DND-41 (cell line): Measurements from ENCODE around the gene MAP2K3.

Source experiments
- ATAC-seq: fragments of 200-7000 bp; cut with Tn5 transposase; 3 replicates; pipeline ENCODE4 v1.9.1; 2021; ENCODE audit warnings: low read depth; ENCODE audit not compliant: insufficient read depth
- DNase-seq: peaks from one replicate; pipeline ENCODE4 v3.0.0-alpha.2; 2020
- H2AFZ ChIP-seq: 2 replicates; pipeline ENCODE4 v1.6.0; 2012; ENCODE audit warnings: low read depth, low read length
- H3K27ac ChIP-seq: 2 replicates; pipeline ENCODE4 v1.5.1; 2012; ENCODE audit warnings: low read length, inconsistent platforms
- H3K27me3 ChIP-seq: fragments of 200-600 bp; sonication (generic); 2 replicates; pipeline ENCODE4 v1.6.0; 2012; ENCODE audit warnings: low read length, mild to moderate bottlenecking, inconsistent platforms; ENCODE audit not compliant: insufficient read depth, poor library complexity
- H3K36me3 ChIP-seq: 2 replicates; pipeline ENCODE4 v1.5.1; 2012; ENCODE audit warnings: low read length, inconsistent platforms; ENCODE audit not compliant: insufficient read depth
- H3K4me1 ChIP-seq: 2 replicates; pipeline ENCODE4 v1.5.1; 2012; ENCODE audit warnings: mild to moderate bottlenecking, low read length; ENCODE audit not compliant: insufficient read depth
- H3K4me2 ChIP-seq: 2 replicates; pipeline ENCODE4 v1.6.0; 2012; ENCODE audit warnings: mild to moderate bottlenecking, moderate library complexity, low read length, inconsistent platforms; ENCODE audit not compliant: insufficient read depth
- H3K4me3 ChIP-seq, 2 experiments: fragments of 200-600 bp in 1 of 2; shearing (Covaris generic) in 1 of 2; 2 replicates each; pipeline ENCODE4 v1.5.1; 2012 to 2016; ENCODE audit warnings: inconsistent platforms in 2 of 2, low read length in 2 of 2, mild to moderate bottlenecking in 2 of 2, low read depth in 1 of 2, moderate library complexity in 1 of 2
- H3K79me2 ChIP-seq: 2 replicates; pipeline ENCODE4 v1.6.0; 2012; ENCODE audit warnings: low read length, inconsistent platforms; ENCODE audit not compliant: insufficient read depth
- H3K9ac ChIP-seq: 2 replicates; pipeline ENCODE4 v1.6.0; 2012; ENCODE audit warnings: low read depth, mild to moderate bottlenecking, inconsistent platforms, low read length, moderate library complexity
- H3K9me3 ChIP-seq: 2 replicates; pipeline ENCODE4 v1.5.1; 2012; ENCODE audit warnings: low read length, moderate library complexity, mild to moderate bottlenecking, inconsistent platforms; ENCODE audit not compliant: insufficient read depth, severe bottlenecking
- H4K20me1 ChIP-seq: 2 replicates; pipeline ENCODE4 v1.6.0; 2012; ENCODE audit warnings: low read length; ENCODE audit not compliant: insufficient read depth
- EZH2 ChIP-seq: IDR thresholded peaks from 3 replicates; pipeline ENCODE4 v1.6.1; 2012; ENCODE audit warnings: borderline replicate concordance, low read depth, mild to moderate bottlenecking, moderate library complexity, low read length, inconsistent platforms; ENCODE audit not compliant: severe bottlenecking
- TF ChIP-seq, protein P1 (sequence below): IDR thresholded peaks from 2 replicates; pipeline ENCODE4 v1.5.1; 2012; ENCODE audit warnings: borderline replicate concordance, low read length, moderate library complexity, mild to moderate bottlenecking; ENCODE audit not compliant: poor library complexity, severe bottlenecking; ENCODE audit errors: extremely low read depth

The MAP2K3 gene

DNA sequence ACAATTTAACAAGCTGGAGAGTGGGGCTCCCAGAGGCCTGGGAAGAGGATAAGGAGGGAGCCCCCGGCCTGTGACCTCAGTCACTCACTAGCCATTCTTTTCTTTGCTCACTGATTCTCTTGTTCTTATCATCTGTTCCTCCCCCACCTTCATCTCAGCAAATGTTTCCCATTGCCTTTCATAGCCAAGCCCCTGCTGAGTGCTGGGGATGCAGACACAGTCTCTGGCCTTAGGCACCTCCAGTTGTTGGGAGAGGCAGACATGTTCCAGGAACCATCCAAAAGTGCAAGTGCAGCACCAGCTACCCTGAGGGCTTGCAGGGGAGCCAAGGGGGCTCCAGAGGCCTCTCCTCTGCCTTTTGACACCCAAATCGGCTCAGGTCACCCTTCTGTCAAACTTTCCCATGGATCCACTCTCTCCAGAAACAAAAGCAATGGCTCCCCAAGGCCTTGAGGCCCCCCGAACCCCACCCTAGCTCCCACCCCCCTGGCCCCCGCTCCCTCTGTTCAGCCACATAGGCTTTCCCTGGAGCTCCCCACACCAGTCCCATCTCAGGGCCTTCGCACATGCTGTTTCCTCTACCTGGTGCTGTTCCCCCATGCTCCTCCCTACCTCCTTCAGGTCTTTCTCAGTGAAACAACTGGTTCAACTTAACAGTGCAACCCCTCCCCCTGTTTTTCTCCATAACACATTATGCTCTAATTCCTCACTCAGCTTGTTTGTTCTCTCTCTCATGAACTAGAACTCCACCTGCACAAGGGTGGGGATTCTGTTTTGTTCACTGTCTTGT, 76.7 kb downstream of the MAP2K3 start:
- H3K79me2 ChIP-seq = no peaks in the 10 kb centered on the region

DNA sequence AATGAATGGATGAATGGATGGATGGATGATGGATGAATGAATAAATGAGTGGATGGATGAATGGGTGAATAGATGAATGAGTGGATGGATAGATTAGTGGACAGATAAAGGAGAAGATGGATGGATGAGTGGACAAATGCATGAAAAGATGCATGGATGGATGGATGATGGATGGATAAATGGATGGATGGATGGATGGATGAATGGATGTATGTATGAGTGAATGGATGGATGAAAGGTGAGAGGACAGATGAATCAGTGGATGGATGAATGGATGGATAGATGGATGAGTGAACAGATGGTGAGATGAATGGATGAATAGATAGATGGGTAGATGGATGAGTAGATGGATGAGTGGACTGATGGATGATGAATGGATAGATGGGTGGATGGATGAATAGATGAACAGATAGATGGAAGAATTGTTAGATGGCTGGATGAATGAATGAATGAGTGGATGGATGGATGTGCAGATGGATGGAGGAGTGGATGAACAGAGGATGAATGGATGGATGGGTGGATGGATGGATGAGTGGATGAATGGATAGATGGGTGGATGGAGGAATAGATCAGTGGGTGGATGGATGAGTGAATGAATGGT, 77.9 kb downstream of the MAP2K3 start:
- no peaks in the 10 kb centered on the region for H4K20me1 ChIP-seq
- H2AFZ ChIP-seq = no peak overlapping the region
- no peak overlapping the region for H3K9ac ChIP-seq
- no peak overlapping the region for H3K27ac ChIP-seq
- no peak overlapping the region for H3K4me2 ChIP-seq
- no peak for ATAC-seq
- no peaks in the 10 kb centered on the region for H3K79me2 ChIP-seq
- H3K36me3 ChIP-seq = no peaks in the 10 kb centered on the region
- H3K4me3 ChIP-seq = no peak overlapping the region
- TF ChIP-seq EZH2 = no peak
- TF ChIP-seq, protein P1, sequence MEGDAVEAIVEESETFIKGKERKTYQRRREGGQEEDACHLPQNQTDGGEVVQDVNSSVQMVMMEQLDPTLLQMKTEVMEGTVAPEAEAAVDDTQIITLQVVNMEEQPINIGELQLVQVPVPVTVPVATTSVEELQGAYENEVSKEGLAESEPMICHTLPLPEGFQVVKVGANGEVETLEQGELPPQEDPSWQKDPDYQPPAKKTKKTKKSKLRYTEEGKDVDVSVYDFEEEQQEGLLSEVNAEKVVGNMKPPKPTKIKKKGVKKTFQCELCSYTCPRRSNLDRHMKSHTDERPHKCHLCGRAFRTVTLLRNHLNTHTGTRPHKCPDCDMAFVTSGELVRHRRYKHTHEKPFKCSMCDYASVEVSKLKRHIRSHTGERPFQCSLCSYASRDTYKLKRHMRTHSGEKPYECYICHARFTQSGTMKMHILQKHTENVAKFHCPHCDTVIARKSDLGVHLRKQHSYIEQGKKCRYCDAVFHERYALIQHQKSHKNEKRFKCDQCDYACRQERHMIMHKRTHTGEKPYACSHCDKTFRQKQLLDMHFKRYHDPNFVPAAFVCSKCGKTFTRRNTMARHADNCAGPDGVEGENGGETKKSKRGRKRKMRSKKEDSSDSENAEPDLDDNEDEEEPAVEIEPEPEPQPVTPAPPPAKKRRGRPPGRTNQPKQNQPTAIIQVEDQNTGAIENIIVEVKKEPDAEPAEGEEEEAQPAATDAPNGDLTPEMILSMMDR = no peak
- H3K9me3 ChIP-seq = no peaks in the 10 kb centered on the region
- no peaks in the 10 kb centered on the region for H3K27me3 ChIP-seq
- no peak for DNase-seq
- H3K4me1 ChIP-seq = no peaks in the 10 kb centered on the region

More for the DNA sequence above, 76.7 kb downstream of the MAP2K3 start:
- H4K20me1 ChIP-seq = no peaks in the 10 kb centered on the region
- ATAC-seq (no peak), DNase-seq (no peak)
- no peaks in the 10 kb centered on the region for H3K27me3 ChIP-seq
- no peak overlapping the region for H2AFZ ChIP-seq
- H3K4me3 ChIP-seq = no peak overlapping the region
- H3K9me3 ChIP-seq = no peaks in the 10 kb centered on the region
- no peaks in the 10 kb centered on the region for H3K36me3 ChIP-seq
- no peak overlapping the region for H3K4me2 ChIP-seq
- no peak overlapping the region for H3K27ac ChIP-seq
- no peaks in the 10 kb centered on the region for H3K4me1 ChIP-seq
- no peak for TF ChIP-seq EZH2
- TF ChIP-seq, protein P1 = no peak
- H3K9ac ChIP-seq = no peak overlapping the region

DNA sequence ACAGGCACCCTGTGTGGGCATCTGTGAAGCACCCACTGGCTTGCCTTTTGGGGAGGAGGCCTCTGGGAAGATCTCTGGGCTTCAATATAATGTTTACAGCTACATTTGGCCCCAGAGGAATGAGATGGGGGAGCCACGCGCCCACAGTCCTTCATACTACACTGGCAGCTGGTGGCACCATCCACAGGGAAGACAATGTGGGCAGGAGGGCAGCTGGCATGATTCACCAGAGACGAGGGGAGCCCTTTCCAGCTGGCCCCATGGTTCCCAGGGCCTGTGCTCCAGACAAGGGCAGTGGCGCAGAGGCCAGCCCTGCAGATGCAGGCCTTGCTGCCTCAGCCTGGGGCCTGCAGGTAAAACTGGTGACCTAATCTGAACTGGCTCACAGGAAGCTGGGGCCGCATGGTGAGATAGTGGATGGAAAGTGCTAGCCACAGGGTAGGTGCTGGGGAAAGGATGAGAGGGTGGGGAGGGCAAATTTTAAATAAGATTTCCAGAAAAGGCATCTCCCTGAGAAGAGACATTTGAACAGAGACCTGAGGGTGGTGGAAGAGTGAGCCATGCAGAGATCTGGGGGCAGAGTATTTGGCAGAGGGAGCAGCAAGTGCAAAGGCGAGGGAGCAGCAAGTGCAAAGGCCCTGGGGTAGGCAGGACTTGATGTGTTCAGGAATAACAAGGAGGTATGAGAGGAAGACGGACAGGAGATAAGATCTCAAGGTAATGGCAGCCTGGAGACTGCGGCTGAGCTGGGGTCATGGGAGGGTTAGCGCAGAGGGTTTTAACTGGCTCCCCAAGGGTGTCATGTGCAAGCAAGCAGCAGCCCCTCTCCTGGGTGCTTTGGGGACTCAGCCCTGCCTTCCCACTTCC, 79.5 kb downstream of the MAP2K3 start:
- H2AFZ ChIP-seq = no peak overlapping the region

More for the DNA sequence above, 79.5 kb downstream of the MAP2K3 start:
- ATAC-seq (no peak), DNase-seq (no peak)
- TF ChIP-seq, protein P1 = no peak
- TF ChIP-seq EZH2 = no peak
- H3K27me3 ChIP-seq = no peaks in the 10 kb centered on the region
- H3K9ac ChIP-seq = no peak overlapping the region
- no peaks in the 10 kb centered on the region for H3K36me3 ChIP-seq
- H3K4me3 ChIP-seq = no peak overlapping the region
- H3K9me3 ChIP-seq = no peaks in the 10 kb centered on the region
- H3K79me2 ChIP-seq = no peaks in the 10 kb centered on the region
- no peaks in the 10 kb centered on the region; the same call in 1 of the 2 replicates for H4K20me1 ChIP-seq
- H3K4me1 ChIP-seq = peaks cover 6% of the 10 kb centered on the region; the same call in 1 of the 2 replicates
- no peak overlapping the region for H3K27ac ChIP-seq
- H3K4me2 ChIP-seq = no peak overlapping the region
